HCT116 (cell line): ENCODE data around the gene FAM162B.

Source experiments
- CTCF ChIP-seq, 3 experiments: fragments of 200-600 bp in 1 of 3; sonication (generic) in 1 of 3; IDR thresholded peaks in 2 of 3; conservative IDR thresholded peaks in 1 of 3; 2 replicates each; pipeline ENCODE4 v1.5.1; 2012 to 2017; ENCODE audit warnings: low read depth in 2 of 3, low read length in 2 of 3, antibody characterized with exemption in 1 of 3, borderline replicate concordance in 1 of 3, control low read depth in 1 of 3, mild to moderate bottlenecking in 1 of 3, mixed read lengths in 1 of 3, mixed run types in 1 of 3, moderate library complexity in 1 of 3; ENCODE audit not compliant: insufficient read depth in 1 of 3
- EZH2 ChIP-seq: fragments of 200-600 bp; sonication (generic); IDR thresholded peaks from 2 replicates; pipeline ENCODE4 v1.6.1; 2017; ENCODE audit warnings: antibody characterized with exemption, mixed run types
- EZH2phosphoT487 ChIP-seq: fragments of 200-600 bp; IDR thresholded peaks from 2 replicates; pipeline ENCODE4 v1.6.1; 2018; ENCODE audit warnings: antibody characterized with exemption, borderline replicate concordance
- MAX ChIP-seq: IDR thresholded peaks from 2 replicates; pipeline ENCODE4 v1.6.1; 2012
- POLR2A ChIP-seq: IDR thresholded peaks from 2 replicates; pipeline ENCODE4 v1.7.0; 2011; ENCODE audit warnings: borderline replicate concordance; ENCODE audit not compliant: insufficient read depth, insufficient read length; ENCODE audit errors: extremely low read depth
- POLR2AphosphoS5 ChIP-seq: IDR thresholded peaks from 2 replicates; pipeline ENCODE4 v1.6.1; 2011; ENCODE audit warnings: mild to moderate bottlenecking, low read depth, low read length, moderate library complexity
- RAD21 ChIP-seq: IDR thresholded peaks from 2 replicates; pipeline ENCODE4 v1.6.1; 2012; ENCODE audit warnings: low read depth, mild to moderate bottlenecking
- SIN3A ChIP-seq: IDR thresholded peaks from 2 replicates; pipeline ENCODE4 v1.6.1; 2012; ENCODE audit warnings: low read depth
- SP1 ChIP-seq: IDR thresholded peaks from 2 replicates; pipeline ENCODE4 v1.6.1; 2012; ENCODE audit warnings: low read depth
- TCF7L2 ChIP-seq: IDR thresholded peaks from 2 replicates; pipeline ENCODE4 v1.7.0; 2011; ENCODE audit warnings: borderline replicate concordance, inconsistent platforms; ENCODE audit not compliant: insufficient read depth, insufficient read length; ENCODE audit errors: extremely low read depth

GRCh38 chr6:116761779-116762178 lies 3.7 kb downstream of the FAM162B start:
- no peak for TF ChIP-seq CTCF (IDR thresholded peaks at IDR 0.05 in 2 of 3, conservative IDR thresholded peaks at IDR 0.05 in 1 of 3; ENCODE audit: borderline replicate concordance in 1 of 3, insufficient read depth in 1 of 3, low read depth in 2 of 3, low read length in 2 of 3)
- no peak for TF ChIP-seq SP1
- TF ChIP-seq EZH2, result no peak
- TF ChIP-seq POLR2A, result no peak
- no peak for TF ChIP-seq EZH2phosphoT487
- no peak for TF ChIP-seq SIN3A
- no peak for TF ChIP-seq POLR2AphosphoS5
- no peak for TF ChIP-seq RAD21
- no peak for TF ChIP-seq TCF7L2
- TF ChIP-seq MAX, result no peak
